ENCODE measurements around the gene PF4V1.
"Not testable (repeated sequence)": the region's sequence is repeated elsewhere in the genome, so short reads cannot be mapped to it uniquely, and the experiment has no call there.

DNA sequence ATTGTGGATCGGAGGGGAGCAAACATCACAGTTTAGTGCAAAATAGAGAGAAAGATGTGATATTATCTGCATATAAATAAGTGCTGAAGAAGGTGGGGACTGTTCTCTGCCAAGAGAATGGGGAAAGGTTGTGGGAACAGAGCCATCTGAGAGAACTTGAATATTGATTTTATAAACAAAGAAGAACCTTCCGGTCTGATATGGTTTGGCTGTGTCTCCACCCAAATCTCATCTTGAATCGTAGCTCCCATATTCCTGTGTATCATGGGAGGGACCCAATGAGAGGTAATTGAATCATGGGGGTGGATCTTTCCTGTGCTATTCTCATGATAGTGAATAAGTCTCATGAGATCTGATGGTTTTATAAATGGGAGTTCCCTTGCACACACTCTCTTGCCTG is 46.2 kb downstream of the PF4V1 start:
- not testable (repeated sequence) for TF ChIP-seq POLR2A (IDR thresholded peaks at IDR 0.05); CTCF (IDR thresholded peaks at IDR 0.05); POLR2AphosphoS5 (IDR thresholded peaks at IDR 0.05; ENCODE audit: insufficient read depth in 1 of 2, low read depth in 1 of 2)

Data from vagina (tissue), 2 donors.